Endothelial cell of umbilical vein (primary cell): Measurements from ENCODE around the gene SLC6A7. TPM values are rescaled to one million over a fixed set of nuclear protein-coding genes. Genes with fewer than 3 reads are reported as not detected.

ENCODE experiments used
- BruUV-seq: library from RNA; stranded (reverse); fragments of 400-500 nt; replicated peaks from 2 replicates; lab custom pipeline; 2021; lab: Mats Ljungman, UMichigan
- CTCF ChIA-PET: fragments of 300-600, 350-600 bp; sonication (Branson Sonifier 250); formaldehyde crosslinking; loops from one replicate; lab custom pipeline; 2021; ENCODE audit warnings: antibody characterized with exemption, inconsistent platforms; lab: Charles Lee
- POLR2A ChIA-PET: fragments of 300-600, 350-600 bp; sonication (Branson Sonifier 250); formaldehyde crosslinking; loops from one replicate; lab custom pipeline; 2021; ENCODE audit warnings: antibody characterized with exemption, inconsistent platforms; lab: Charles Lee
- DNase-seq: peaks from one replicate; pipeline ENCODE4 v3.0.0-alpha.2; 2011; ENCODE audit warnings: low read depth, low spot score
- FAIRE-seq: peaks from 2 replicates; lab custom pipeline; 2011; peaks lifted over from hg19 to GRCh38; lab: Jason Lieb, UNC
- H2AFZ ChIP-seq: 2 replicates; pipeline ENCODE4 v1.6.0; 2012; ENCODE audit warnings: low read depth, low read length, control low read depth, inconsistent platforms
- H3K27ac ChIP-seq: 2 replicates; pipeline ENCODE4 v1.5.1; 2011; ENCODE audit warnings: low read depth, mild to moderate bottlenecking, control low read depth, low read length, moderate library complexity; ENCODE audit not compliant: insufficient read depth
- H3K27me3 ChIP-seq, 2 experiments: 2 replicates each; pipeline versions ENCODE4 v1.6.0 to v1.6.1; 2011; ENCODE audit warnings: low read length in 2 of 2, mixed read lengths in 1 of 2; ENCODE audit not compliant: control insufficient read depth in 2 of 2, insufficient read depth in 2 of 2
- H3K36me3 ChIP-seq, 2 experiments: 2 replicates in 1 of 2; 3 replicates in 1 of 2; pipeline ENCODE4 v1.5.1; 2011; ENCODE audit warnings: low read length in 2 of 2, mild to moderate bottlenecking in 1 of 2, moderate library complexity in 1 of 2; ENCODE audit not compliant: control insufficient read depth in 2 of 2, insufficient read depth in 2 of 2; ENCODE audit errors: extremely low read depth in 1 of 2
- H3K4me1 ChIP-seq: 3 replicates; pipeline ENCODE4 v1.5.1; 2011; ENCODE audit warnings: mild to moderate bottlenecking, low read length; ENCODE audit not compliant: control insufficient read depth, insufficient read depth; ENCODE audit errors: extremely low read depth
- H3K4me2 ChIP-seq: 2 replicates; pipeline ENCODE4 v1.6.1; 2011; ENCODE audit warnings: low read length, control low read depth, mixed read lengths; ENCODE audit not compliant: insufficient read depth
- H3K4me3 ChIP-seq, 3 experiments: fragments of 200-600 bp in 1 of 3; sonication (generic), shearing (Covaris generic) in 1 of 3; replicated peaks in 1 of 3; 2 replicates each; pipeline ENCODE4 v1.5.1; 2011 to 2016; ENCODE audit warnings: control low read depth in 3 of 3, low read length in 3 of 3, mild to moderate bottlenecking in 2 of 3, inconsistent platforms in 1 of 3, low read depth in 1 of 3, moderate library complexity in 1 of 3; ENCODE audit not compliant: insufficient read depth in 1 of 3
- H3K79me2 ChIP-seq: 2 replicates; pipeline ENCODE4 v1.6.0; 2012; ENCODE audit warnings: low read length, inconsistent platforms; ENCODE audit not compliant: control insufficient read depth, insufficient read depth
- H3K9ac ChIP-seq: replicated peaks from 2 replicates; pipeline ENCODE3; 2011; ENCODE audit warnings: low read length, control low read depth; ENCODE audit not compliant: insufficient read depth; ENCODE audit errors: extremely low read depth
- H3K9me1 ChIP-seq: replicated peaks from 3 replicates; pipeline ENCODE4 v1.6.0; 2011; ENCODE audit warnings: mild to moderate bottlenecking, low read length; ENCODE audit not compliant: control insufficient read depth, insufficient read depth; ENCODE audit errors: extremely low read depth
- H3K9me3 ChIP-seq: replicated peaks from 2 replicates; pipeline ENCODE4 v1.5.1; 2012; ENCODE audit warnings: low read length, inconsistent platforms; ENCODE audit not compliant: control insufficient read depth, insufficient read depth
- H4K20me1 ChIP-seq: replicated peaks from 2 replicates; pipeline ENCODE3; 2011; ENCODE audit warnings: mild to moderate bottlenecking, low read length; ENCODE audit not compliant: control insufficient read depth, insufficient read depth; ENCODE audit errors: extremely low read depth
- CTCF ChIP-seq, 2 donors: IDR thresholded peaks; 1 replicate in 1 of 2; 2 replicates in 1 of 2; pipeline ENCODE4 v1.5.1; 2011; ENCODE audit warnings: low read length in 2 of 2, mild to moderate bottlenecking in 2 of 2, moderate library complexity in 2 of 2, control low read depth in 1 of 2, inconsistent platforms in 1 of 2, low read depth in 1 of 2; ENCODE audit not compliant: insufficient read depth in 1 of 2; ENCODE audit errors: extremely low read depth in 1 of 2
- EZH2 ChIP-seq: IDR thresholded peaks from 2 replicates; pipeline ENCODE4 v1.6.1; 2012; ENCODE audit warnings: borderline replicate concordance, low read depth, mild to moderate bottlenecking, moderate library complexity, low read length, inconsistent platforms; ENCODE audit not compliant: severe bottlenecking
- FOS ChIP-seq: IDR thresholded peaks from 2 replicates; pipeline ENCODE4 v1.6.1; 2011; ENCODE audit warnings: mild to moderate bottlenecking, low read length, moderate library complexity, borderline replicate concordance; ENCODE audit not compliant: insufficient read depth
- GATA2 ChIP-seq: IDR thresholded peaks from 2 replicates; pipeline ENCODE4 v1.7.0; 2011; ENCODE audit warnings: low read depth, mild to moderate bottlenecking, moderate library complexity, mixed read lengths, low read length; ENCODE audit not compliant: insufficient read length, insufficient read depth
- JUN ChIP-seq: IDR thresholded peaks from 2 replicates; pipeline ENCODE4 v1.6.1; 2011; ENCODE audit warnings: borderline replicate concordance, low read depth; ENCODE audit not compliant: insufficient read length, insufficient read depth
- MAX ChIP-seq: IDR thresholded peaks from 2 replicates; pipeline ENCODE4 v1.6.1; 2011; ENCODE audit not compliant: insufficient read depth, insufficient read length
- MYC ChIP-seq: IDR thresholded peaks from one replicate; pipeline ENCODE4 v1.6.1; 2011; ENCODE audit warnings: mild to moderate bottlenecking, low read depth, low read length
- POLR2A ChIP-seq: IDR thresholded peaks from 2 replicates; pipeline ENCODE4 v1.6.1; 2012; ENCODE audit warnings: low read depth, mild to moderate bottlenecking, control low read depth, low read length
- POLR2AphosphoS5 ChIP-seq: IDR thresholded peaks from 2 replicates; pipeline ENCODE4 v1.6.1; 2012; ENCODE audit warnings: low read depth, mild to moderate bottlenecking, control low read depth, low read length, moderate library complexity; ENCODE audit not compliant: insufficient read depth
- dilution Hi-C: fragments of 300-500 bp; cut with MboI; formaldehyde crosslinking; loops from one replicate; pipeline ENCODE4 v1.15.0; 2019; ENCODE audit warnings: low sequenced_read_pairs; ENCODE audit not compliant: extremely low pct_ligation_motif_present
- intact Hi-C: fragments of 100-400 bp; cut with micrococcal nuclease; formaldehyde crosslinking; loops from one replicate; pipeline ENCODE4 v1.10.0; 2022
- polyA plus RNA-seq, 4 experiments: library from polyadenylated mRNA; depleted of rRNA in 3 of 4; stranded (reverse) in 3 of 4; unstranded in 1 of 4; fragments of >200 nt; gene quantifications; 2 replicates each; pipeline versions ENCODE4 v1.2.1 to v1.2.3, GENCODE V29; 2011 to 2012; ENCODE audit warnings: missing spikeins in 1 of 4
- total RNA-seq: library from RNA; stranded (reverse); gene quantifications from 2 replicates; pipeline ENCODE4 v1.2.3, GENCODE V29; 2021

Gene SLC6A7
- total and polyA plus RNA-seq, 2 donors (not counting 3 experiments of a cell fraction or from before 2014, with no cell fraction given): not detected

- Histone ChIP-seq H3K9ac (no peak overlapping the region), H3K4me3 (no peak overlapping the region), H3K79me2 (no peaks in the 10 kb centered on the region), H2AFZ (no peak overlapping the region), H3K9me1 (no peaks in the 10 kb centered on the region), H3K36me3 (no peaks in the 10 kb centered on the region), H3K4me2 (no peak overlapping the region), H3K4me1 (no peaks in the 10 kb centered on the region), H3K27ac (no peak overlapping the region), H3K9me3 (no peaks in the 10 kb centered on the region), H4K20me1 (no peaks in the 10 kb centered on the region), H3K27me3 (peaks cover 0 to 9% of the 10 kb centered on the region in 2 experiments)
- intact Hi-C loops (no loop called here), dilution Hi-C loops (no loop called here)
- ChIA-PET CTCF (no interaction called here), POLR2A (no interaction called here)
- FAIRE-seq (no peak), DNase-seq (no peak)
- no TSS peak for BruUV-seq
- TF ChIP-seq GATA2: no peak
- no peak for TF ChIP-seq MAX
- TF ChIP-seq CTCF (IDR thresholded peaks at IDR 0.05; ENCODE audit: extremely low read depth in 1 of 2, insufficient read depth in 1 of 2, low read depth in 1 of 2, low read length in 2 of 2): no peak
- TF ChIP-seq POLR2AphosphoS5: no peak
- TF ChIP-seq FOS: no peak
- no peak for TF ChIP-seq EZH2
- TF ChIP-seq POLR2A: no peak
- no peak for TF ChIP-seq MYC
- no peak for TF ChIP-seq JUN
Observed at GRCh38 chr5:150208187-150209098, 18.6 kb downstream of the SLC6A7 start.
